T-helper 2 cell treated with Interferon-gamma antibody and Interleukin-4, amounts not matched to agents 100 ng/mL and 5 ng/mL, for 36 hours (primary cell): ENCODE results near the gene RFX1. TPM values are rescaled to one million over a fixed set of nuclear protein-coding genes. Genes with fewer than 3 reads are reported as not detected.
"Not testable (repeated sequence)": the region's sequence is repeated elsewhere in the genome, so short reads cannot be mapped to it uniquely, and the experiment has no call there.

Experiments used
- intact Hi-C: fragments of 100-400 bp; cut with micrococcal nuclease; formaldehyde crosslinking; loops from one replicate; pipeline ENCODE4 v1.15.1; 2023
- total RNA-seq: library from RNA; stranded (reverse); gene quantifications from 2 replicates; pipeline ENCODE4 v1.2.3, GENCODE V29; 2022

The RFX1 gene
- total RNA-seq = 16.1 and 16.2 TPM in 2 replicates

GRCh38 chr19:14006085-14006765, at the start of gene RFX1:
Gene RFX1, minus strand, starts transcription at chr19:14006320. Its CDS starts 12,477 bp downstream, at chr19:13993843.
- intact Hi-C loops = loop anchor here (1.0 to 5.0 kb wide), 5 partner anchors 20 to 75 kb away; partner anchors contain the start of genes DCAF15 and MISP3

DNA sequence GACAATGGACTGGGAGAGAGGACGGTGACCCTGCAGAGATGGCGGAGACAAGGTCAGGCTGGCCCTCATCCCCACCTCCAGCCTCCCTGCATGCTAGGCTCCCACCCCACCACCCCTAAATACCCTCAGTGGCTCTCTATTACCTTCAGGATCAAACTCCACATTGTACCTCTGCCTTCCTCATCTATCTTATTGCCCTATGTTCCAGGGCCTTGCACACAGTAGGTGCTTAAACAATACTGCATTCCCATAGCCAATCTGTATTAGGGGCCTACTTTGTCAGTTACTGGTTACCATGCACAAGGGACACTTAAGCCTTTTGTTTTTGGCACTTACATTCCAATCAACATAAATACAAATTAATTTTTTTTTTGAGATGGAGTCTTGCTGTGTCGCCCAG, 49.3 kb upstream of the RFX1 start:
- intact Hi-C loops = loop anchor here (5.0 kb wide), 1 partner anchor 173 kb away; no protein-coding TSS in a partner anchor

- intact Hi-C loops = loop anchor here (5.0 kb wide), 1 partner anchor 172 kb away; no protein-coding TSS in a partner anchor
Observed at GRCh38 chr19:14054721-14055120, 48.6 kb upstream of the RFX1 start.

GRCh38 chr19:14054099-14054498, 48.0 kb upstream of the RFX1 start:
- intact Hi-C loops = no loop called here

DNA sequence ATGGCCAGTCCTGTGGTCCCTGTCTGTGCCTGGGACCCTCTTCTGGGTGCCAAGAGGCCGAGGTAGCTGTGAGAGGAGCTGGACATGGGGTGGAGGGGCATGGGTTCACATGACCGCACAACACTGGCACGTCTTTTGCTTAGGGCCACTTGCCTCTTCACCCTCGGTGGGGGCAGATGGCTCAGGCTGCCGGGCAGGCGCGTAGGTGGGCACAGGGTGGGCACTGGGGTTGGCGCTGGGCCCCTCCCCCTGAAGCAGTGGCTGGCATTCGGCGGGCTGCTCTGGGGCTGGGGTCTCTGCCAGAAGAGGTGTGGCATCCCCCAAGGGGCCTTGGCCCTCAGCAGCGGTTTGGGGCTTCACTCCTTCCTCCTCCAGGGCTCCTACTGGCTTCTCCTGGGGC, 47.4 kb upstream of the RFX1 start:
- intact Hi-C loops = no loop called here

DNA sequence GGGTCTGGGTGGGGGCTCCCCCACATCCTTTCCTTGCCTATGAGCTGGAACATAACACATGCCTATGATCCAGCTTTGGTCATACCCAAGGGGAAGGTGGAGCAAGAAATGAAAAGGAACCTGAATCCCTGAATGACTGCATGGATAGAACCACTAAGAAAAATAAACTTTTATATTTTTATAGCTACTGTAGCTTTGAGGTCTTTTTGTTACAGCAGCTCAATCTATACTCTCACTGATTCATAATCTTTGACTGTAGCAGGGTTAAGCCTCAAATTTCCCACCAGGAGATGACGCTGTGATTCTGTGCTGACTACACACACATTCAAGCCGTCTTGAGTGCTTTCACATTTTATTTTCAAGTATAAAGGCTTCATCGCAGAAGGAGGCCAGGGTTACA, 46.9 kb upstream of the RFX1 start:
- intact Hi-C loops = no loop called here

GRCh38 chr19:14052470-14052869, 46.4 kb upstream of the RFX1 start:
- intact Hi-C loops = no loop called here

- intact Hi-C loops = no loop called here
Observed at GRCh38 chr19:14051980-14052379, 45.9 kb upstream of the RFX1 start.

- intact Hi-C loops = not testable (repeated sequence)
Observed at GRCh38 chr19:14050961-14051360, 44.8 kb upstream of the RFX1 start.

- intact Hi-C loops = no loop called here
Observed at GRCh38 chr19:14050512-14050911, 44.4 kb upstream of the RFX1 start.

GRCh38 chr19:14048443-14049153, 42.5 kb upstream of the RFX1 start:
- intact Hi-C loops = no loop called here

GRCh38 chr19:14047866-14048265, 41.7 kb upstream of the RFX1 start:
- intact Hi-C loops = not testable (repeated sequence)

DNA sequence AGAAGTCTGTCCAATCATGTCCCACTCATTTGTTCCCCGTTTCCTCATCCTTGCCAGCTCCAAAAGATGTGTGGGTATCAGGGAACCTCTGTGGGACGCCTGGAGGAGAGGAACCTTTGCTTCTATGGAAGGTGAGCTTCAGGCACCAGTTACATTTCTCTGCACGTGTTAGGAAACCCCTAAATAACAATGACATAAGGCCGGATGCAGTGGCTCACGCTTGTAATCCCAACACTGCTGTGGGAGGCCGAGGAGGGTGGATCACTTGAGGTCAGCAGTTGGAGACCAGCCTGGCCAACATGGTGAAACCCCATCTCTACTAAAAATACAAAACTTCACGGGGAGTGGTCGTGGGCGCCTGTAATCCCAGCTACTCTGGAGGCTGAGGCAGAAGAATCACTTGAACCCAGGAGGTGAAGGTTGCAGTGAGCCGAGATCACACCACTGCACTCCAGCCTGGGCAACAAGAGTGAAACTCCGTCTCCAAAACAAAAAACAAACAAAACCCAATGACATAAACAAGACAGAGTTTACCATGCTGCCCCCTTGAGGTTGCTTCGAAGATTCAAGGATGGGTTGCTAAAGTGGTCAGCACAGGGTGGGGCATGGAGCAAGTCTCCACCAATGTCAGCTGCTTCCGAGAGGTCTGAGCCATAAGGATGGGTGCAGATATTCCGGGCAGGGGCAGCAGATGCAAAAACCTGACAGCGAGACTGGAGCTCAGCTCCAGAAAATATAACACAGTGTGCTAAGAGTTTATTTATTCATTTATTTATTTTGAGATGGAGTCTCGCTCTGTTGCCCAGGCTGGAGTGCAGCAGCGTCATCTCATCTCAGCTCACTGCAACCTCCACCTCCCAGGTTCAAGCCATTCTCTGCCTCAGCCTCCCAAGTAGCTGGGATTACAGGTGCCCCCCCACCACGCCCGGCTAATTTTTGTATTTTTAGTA, 36.8 kb upstream of the RFX1 start:
- intact Hi-C loops = loop anchor here (1.0 kb wide), 1 partner anchor 163 kb away; no protein-coding TSS in a partner anchor

- intact Hi-C loops = no loop called here
Observed at GRCh38 chr19:14039181-14039580, 33.1 kb upstream of the RFX1 start.

DNA sequence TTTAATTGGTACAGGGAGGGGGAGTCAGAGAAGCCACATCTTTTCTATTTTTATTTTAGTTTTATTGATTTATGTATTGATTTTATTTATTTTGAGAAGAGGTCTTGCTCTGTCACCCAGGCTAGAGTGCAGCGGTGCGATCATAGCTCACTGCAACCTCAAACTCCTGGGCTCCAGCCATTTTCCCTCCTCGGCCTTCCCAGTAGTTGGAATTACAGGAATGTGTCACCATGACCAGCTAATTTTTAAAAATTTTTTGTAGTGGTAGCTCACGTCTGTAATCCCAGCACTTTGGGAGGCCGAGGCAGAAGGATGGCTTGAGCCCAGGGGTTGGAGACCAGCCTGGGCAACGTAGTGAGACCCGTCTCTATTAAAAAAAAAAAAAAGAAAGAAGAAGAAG, 29.6 kb upstream of the RFX1 start:
- intact Hi-C loops = no loop called here

DNA sequence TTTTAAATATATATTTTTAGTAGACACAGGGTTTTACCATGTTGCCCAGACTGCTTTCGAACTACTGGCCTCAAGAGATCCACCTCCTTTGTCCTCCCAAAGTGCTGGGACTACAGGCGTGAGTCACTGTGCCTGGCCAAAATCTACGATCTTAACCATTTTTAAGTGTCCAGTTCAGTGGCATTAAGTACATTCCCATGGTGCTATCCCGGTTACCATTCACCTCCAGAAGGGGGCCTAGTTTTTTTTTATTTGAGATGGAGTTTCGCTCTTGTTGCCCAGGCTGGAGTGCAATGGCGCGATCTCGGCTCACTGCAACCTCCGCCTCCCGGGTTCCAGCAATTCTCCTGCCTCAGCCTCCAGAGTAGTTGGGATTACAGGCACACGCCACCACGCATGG, 29.0 kb upstream of the RFX1 start:
- intact Hi-C loops = not testable (repeated sequence)

- intact Hi-C loops = loop anchor here (2.0 to 5.0 kb wide), 3 partner anchors 47 to 152 kb away; partner anchors contain the start of gene DCAF15
Observed at GRCh38 chr19:14033946-14034345, 27.8 kb upstream of the RFX1 start.

DNA sequence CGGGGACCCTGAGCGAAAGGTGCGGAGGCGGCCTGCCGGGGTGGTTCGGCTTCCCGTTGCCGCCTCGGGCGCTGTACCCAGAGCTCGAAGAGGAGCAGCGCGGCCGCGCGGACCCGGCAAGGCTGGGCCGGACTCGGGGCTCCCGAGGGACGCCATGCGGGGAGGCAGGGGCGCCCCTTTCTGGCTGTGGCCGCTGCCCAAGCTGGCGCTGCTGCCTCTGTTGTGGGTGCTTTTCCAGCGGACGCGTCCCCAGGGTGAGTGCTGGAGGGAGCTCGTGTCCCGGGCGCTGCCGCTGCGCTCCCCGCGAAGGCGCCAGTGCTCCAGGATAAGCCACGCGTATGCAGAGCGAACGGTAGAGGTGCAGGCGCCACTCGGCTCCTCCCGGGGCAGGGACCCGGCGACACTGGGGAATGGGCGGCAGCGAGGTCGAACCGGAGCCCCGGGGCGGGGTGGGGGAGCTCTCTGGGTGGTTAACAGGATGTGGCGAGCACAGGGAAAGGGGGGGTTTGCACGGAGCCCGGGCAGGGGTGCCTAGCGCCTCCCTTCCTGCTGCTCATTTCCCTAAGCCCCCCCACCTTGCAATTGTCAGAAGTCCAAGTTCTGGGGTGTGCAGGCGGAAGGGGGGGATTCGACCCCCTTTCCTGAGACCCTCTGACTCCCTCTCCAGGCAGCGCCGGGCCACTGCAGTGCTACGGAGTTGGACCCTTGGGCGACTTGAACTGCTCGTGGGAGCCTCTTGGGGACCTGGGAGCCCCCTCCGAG, 25.8 kb upstream of the RFX1 start, which contains the start of gene IL27RA:
Gene IL27RA, plus strand, starts transcription at position 44 of the 762 bp plus-strand sequence. Its CDS starts 111 bp downstream, at position 155.
- intact Hi-C loops = loop anchor here (1.0 to 5.0 kb wide), 4 partner anchors 26 to 150 kb away; partner anchors contain the start of genes DCAF15 and RFX1

GRCh38 chr19:14030997-14031718, 25.0 kb upstream of the RFX1 start:
- intact Hi-C loops = loop anchor here (5.0 kb wide), 2 partner anchors 44 to 149 kb away; no protein-coding TSS in a partner anchor

DNA sequence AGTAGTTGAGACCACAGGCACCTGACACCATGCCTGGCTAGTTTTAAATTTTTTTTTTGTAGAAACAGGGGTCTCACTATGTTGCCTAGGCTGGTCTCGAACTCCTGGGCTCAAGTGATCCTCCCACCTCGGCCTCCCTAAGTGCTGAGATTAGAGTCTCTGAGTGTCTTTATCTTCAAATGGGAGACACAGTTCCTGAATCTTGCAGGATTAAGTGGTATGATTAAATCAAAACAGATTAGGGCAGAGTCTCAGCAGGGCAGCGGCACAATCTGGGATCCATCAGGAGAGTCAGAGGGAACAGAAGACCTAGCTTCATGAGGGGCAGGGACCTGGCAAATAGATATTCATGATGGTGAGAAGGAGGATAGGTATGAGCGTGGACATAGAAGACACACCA, 22.8 kb upstream of the RFX1 start:
- intact Hi-C loops = no loop called here
